Neuron (in vitro differentiated cells): ENCODE results near the gene PCCA.
"Not testable (repeated sequence)": the region's sequence is repeated elsewhere in the genome, so short reads cannot be mapped to it uniquely, and the experiment has no call there.

Source experiments
- H2AFZ ChIP-seq: one replicate; pipeline ENCODE4 v1.6.1; 2013; ENCODE audit warnings: low read depth, mild to moderate bottlenecking, inconsistent platforms, low read length, moderate library complexity
- H3K27me3 ChIP-seq: one replicate; pipeline ENCODE4 v1.6.1; 2013; ENCODE audit warnings: low read length; ENCODE audit not compliant: insufficient read depth
- H3K36me3 ChIP-seq: one replicate; pipeline ENCODE4 v1.6.1; 2013; ENCODE audit warnings: low read length; ENCODE audit not compliant: insufficient read depth
- H3K4me1 ChIP-seq: one replicate; pipeline ENCODE4 v1.6.1; 2013; ENCODE audit warnings: low read length; ENCODE audit not compliant: insufficient read depth
- H3K4me3 ChIP-seq: 2 replicates; pipeline ENCODE4 v1.5.1; 2013; ENCODE audit warnings: mild to moderate bottlenecking, low read length, moderate library complexity
- H3K9me3 ChIP-seq: one replicate; pipeline ENCODE4 v1.6.1; 2013; ENCODE audit warnings: low read length

The PCCA gene

DNA sequence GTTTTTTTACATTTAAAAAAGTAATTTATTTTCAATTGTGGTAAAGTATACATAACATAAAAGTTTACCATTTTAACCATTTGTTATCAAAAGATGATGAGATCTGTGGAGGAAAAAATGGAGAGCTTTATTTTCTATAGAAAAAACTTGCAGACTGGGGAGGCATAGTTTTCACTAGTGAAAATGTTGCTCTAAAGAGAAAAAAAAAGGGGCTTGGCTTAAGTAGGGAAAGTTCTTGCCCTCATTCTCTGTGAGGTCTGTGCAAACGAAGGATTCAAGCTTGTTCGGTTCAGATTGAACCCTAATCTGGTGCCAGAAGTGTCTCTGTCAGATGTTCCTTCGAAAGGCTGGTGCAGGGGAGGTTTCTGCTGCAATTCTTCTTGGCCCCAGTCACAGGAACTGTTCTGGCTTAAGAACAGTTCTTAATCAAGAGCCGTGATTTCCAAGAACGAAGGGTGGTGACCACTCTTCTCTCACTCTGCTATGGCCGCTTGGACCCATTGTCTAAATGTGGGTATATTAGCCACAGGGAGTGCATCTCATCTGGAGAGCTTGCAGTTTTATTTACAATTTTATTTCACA is 42.1 kb downstream of the PCCA start:
- Histone ChIP-seq H3K4me3 (no peak overlapping the region), H3K36me3 (peaks cover 5% of the 10 kb centered on the region), H3K9me3 (no peaks in the 10 kb centered on the region), H3K27me3 (no peaks in the 10 kb centered on the region), H3K4me1 (no peaks in the 10 kb centered on the region), H2AFZ (no peak overlapping the region)

DNA sequence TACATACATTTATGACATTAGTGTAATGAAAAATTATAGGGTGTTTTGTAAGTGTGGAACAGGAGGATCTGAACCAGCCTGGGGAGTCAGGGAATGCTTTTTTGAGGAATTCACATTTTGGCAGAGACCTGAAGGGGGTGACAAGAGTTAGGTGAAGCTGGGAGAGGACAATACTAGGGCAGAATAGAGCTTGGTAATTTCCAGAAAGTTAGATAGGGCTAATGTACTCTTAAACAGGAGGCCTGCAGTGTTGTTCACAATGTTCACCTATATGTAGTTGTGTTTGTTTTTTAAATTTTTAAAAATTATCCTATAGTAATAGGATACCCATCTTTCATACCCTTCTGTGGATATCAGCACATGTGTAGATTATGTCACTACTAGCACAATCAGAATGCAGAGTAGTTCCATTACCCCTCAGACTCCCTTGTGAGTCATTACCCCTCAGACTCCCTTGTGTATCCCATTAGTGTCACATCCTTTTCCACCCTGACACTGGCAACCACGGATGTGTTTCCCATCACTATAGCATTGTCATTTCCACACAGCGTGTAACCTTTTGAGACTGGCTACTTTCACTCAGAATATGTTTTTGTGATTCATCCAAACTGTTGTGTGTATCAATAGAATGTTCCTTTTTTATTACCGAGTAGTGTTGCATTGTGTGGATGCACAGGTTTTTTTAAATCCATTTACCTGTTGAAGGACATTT is 43.1 kb downstream of the PCCA start:
- Histone ChIP-seq H3K36me3 (peaks cover 5% of the 10 kb centered on the region), H3K27me3 (no peaks in the 10 kb centered on the region), H3K4me1 (no peaks in the 10 kb centered on the region), H3K4me3 (no peak overlapping the region), H3K9me3 (no peaks in the 10 kb centered on the region), H2AFZ (no peak overlapping the region)

DNA sequence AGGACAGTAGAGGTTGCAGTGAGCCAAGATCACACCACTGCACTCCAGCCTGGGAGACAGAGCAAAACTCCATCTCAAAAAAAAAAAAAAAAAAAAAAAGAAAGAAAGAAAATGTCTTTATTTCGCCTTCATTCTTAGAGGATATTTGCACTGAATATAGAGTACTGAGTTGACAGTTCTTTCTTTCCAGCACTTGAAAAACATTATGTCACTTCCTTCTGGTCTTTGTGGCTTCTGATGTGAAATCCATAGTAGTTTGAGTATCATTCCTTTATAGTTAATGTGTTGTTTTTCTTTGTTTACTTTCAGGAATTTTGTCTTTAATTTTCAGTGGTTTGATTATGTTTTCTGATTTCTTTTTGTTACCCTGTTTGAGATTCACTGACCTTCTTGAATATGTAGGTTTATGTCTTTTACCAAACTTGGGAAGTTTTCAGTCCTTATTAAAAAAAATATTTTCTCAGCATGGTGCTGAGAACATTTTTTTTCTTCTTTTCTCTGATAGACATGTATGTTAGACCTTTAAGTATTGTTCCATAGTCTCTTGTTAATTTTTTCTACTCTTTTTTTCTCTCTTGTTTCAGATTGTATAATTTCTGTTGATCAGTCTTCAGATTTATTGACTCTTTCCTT is 50.1 kb downstream of the PCCA start:
- Histone ChIP-seq H3K9me3 (peaks cover 2% of the 10 kb centered on the region), H3K27me3 (no peaks in the 10 kb centered on the region), H3K4me1 (no peaks in the 10 kb centered on the region), H3K4me3 (no peak overlapping the region), H3K36me3 (peaks cover 6% of the 10 kb centered on the region), H2AFZ (no peak overlapping the region)

DNA sequence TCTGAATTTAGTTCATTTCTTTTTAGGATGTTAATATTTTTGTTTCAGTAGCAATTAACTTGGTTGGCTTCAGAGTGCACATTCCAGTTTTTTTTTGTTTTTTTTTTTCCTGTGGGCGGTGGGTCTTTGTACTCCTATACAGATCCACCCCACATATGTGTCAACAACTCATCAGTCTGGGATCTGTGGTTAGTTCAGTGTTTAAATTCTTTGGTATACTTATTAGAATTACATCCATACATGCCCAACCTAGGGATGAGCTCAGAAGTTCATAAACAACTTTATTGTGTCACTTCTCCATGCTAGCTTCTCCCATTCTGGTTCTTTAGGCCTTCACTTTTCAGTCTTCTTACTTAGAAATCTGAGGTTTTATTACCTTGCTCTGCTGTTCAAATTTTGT is 50.9 kb downstream of the PCCA start:
- Histone ChIP-seq H3K9me3 (peaks cover 2% of the 10 kb centered on the region), H3K27me3 (no peaks in the 10 kb centered on the region), H3K4me3 (no peak overlapping the region), H2AFZ (no peak overlapping the region), H3K4me1 (no peaks in the 10 kb centered on the region), H3K36me3 (peaks cover 9% of the 10 kb centered on the region)

DNA sequence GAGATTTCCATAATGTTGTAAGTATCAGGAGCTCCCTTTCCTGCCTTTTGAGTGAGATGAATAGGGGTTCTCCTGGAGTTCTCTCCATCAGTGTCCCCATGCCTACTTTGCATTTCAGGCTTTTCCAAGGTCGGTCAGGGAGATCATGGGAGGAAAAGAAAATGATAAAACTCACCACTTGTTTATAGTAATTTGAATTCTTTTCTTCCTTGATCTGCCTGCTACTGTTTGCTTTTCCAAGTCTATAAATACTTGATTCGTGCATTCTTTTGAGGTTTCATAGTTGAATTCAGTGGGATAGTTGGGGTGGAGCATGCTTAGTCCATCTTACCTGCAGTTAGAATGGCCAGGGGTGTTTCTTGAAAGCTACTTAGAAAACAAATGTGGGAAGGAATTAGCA is 51.5 kb downstream of the PCCA start:
- Histone ChIP-seq H3K36me3 (peaks cover 9% of the 10 kb centered on the region), H3K4me1 (no peaks in the 10 kb centered on the region), H3K27me3 (no peaks in the 10 kb centered on the region), H3K4me3 (no peak overlapping the region), H2AFZ (no peak overlapping the region), H3K9me3 (peaks cover 5% of the 10 kb centered on the region)

DNA sequence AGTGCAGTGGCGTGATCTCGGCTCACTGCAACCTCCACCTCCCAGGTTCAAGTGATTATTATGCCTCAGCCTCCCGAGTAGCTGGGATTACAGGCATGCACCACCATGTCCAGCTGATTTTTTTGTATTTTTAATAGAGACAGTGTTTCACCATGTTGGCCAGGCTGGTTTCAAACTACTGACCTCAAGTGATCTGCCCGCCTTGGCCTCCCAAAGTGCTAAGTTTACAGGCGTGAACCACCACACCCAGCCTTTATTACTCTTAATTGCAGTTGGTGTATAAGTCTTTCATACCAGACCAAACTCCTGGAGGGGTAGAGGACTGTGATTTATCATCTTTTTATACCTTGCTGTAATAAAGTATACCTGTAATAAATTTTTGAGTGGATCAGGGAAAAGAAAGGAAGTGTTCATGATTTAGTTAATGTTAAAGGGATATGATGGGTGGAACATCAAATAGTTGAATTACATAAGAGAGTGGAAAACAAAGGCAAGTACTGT is 52.6 kb downstream of the PCCA start:
- H3K4me3 ChIP-seq, H3K9me3 ChIP-seq, H3K27me3 ChIP-seq, H3K4me1 ChIP-seq, H3K36me3 ChIP-seq, H2AFZ ChIP-seq: not testable (repeated sequence)

DNA sequence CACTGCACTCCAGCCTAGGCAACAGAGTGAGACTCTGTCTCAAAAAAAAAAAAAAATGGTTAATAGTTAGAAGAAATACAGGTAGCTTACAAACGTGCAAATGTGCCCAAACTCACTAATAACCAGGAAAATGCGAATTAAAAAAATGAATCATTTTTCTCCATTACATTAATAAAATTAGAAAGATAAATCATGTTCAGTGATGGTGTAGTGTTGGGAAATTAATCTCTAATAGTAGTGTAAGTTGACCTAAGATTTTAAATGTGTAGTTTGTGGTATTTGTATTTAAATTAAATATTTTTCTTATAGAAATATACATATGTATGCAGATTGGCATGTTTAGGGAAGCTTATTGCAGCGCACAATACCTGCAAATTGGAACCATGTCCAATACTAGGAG is 57.6 kb downstream of the PCCA start:
- H3K4me1 ChIP-seq, result no peaks in the 10 kb centered on the region
- H3K4me3 ChIP-seq, result no peak overlapping the region
- H3K9me3 ChIP-seq, result peaks cover 11% of the 10 kb centered on the region
- H2AFZ ChIP-seq, result no peak overlapping the region
- no peaks in the 10 kb centered on the region for H3K27me3 ChIP-seq
- H3K36me3 ChIP-seq, result peaks cover 22% of the 10 kb centered on the region

DNA sequence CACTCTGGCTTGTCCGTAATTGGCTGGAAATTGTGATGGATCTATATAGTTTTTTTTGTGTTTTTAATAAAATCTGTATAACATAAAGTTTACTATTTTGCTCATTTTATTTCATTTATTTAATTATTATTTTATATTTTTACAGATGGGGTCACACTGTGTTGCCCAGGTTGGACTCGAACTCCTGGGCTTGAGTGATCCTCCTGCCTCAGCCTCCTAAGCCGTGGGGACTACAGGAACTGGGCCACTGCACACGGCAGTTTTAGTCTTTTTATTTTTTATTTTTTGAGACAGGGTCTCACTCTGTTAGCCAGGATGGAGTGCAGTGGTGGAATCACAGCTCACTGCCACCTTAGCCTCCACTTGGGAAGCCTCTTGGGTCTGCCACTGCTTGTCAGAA is 58.9 kb downstream of the PCCA start:
- Histone ChIP-seq H3K27me3 (no peaks in the 10 kb centered on the region), H3K4me3 (no peak overlapping the region), H3K9me3 (peaks cover 11% of the 10 kb centered on the region), H3K4me1 (no peaks in the 10 kb centered on the region), H2AFZ (no peak overlapping the region), H3K36me3 (peaks cover 22% of the 10 kb centered on the region)

DNA sequence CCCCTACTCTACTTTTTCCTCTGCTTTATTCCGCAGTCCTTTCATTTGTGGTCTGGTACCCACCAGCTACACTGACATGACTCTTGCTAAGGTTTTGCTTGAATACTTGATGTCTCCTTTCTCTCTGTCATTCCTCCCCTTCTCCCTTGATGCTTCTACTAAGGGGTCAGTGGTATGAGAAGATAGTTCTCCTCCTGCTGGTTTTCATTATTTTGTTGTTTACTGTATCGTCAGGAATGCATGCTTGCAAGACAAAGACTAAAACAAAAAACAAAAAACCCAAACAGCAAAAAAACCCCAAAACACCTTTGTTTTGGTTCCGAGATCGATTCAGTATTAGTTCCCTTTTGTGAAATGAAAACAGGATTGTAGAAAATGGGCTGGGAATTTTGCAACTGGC is 59.5 kb downstream of the PCCA start:
- peaks cover 22% of the 10 kb centered on the region for H3K36me3 ChIP-seq
- H3K9me3 ChIP-seq, result peaks cover 11% of the 10 kb centered on the region
- no peak overlapping the region for H3K4me3 ChIP-seq
- no peaks in the 10 kb centered on the region for H3K4me1 ChIP-seq
- H3K27me3 ChIP-seq, result no peaks in the 10 kb centered on the region
- no peak overlapping the region for H2AFZ ChIP-seq

DNA sequence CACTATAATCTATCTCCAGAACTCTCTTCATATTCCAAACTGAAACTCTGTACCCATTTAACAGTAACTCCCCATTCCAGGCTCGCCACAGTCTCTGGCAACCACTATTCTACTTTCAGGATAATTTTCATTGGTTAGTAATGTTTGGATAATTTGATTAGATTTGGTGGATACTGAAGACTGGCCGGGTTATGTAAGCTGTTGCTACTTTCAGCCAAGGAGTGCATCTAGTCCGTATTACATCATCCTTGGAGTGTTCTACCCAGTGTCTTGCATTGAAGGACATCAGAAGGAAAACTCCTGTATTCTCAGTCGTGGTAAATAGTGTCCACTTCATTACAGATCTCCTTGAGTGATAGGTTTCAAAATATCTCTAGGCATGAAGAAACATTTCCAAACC is 60.5 kb downstream of the PCCA start:
- H3K9me3 ChIP-seq, result peaks cover 11% of the 10 kb centered on the region
- H2AFZ ChIP-seq, result no peak overlapping the region
- H3K4me1 ChIP-seq, result no peaks in the 10 kb centered on the region
- H3K27me3 ChIP-seq, result no peaks in the 10 kb centered on the region
- H3K36me3 ChIP-seq, result peaks cover 22% of the 10 kb centered on the region
- H3K4me3 ChIP-seq, result no peak overlapping the region

DNA sequence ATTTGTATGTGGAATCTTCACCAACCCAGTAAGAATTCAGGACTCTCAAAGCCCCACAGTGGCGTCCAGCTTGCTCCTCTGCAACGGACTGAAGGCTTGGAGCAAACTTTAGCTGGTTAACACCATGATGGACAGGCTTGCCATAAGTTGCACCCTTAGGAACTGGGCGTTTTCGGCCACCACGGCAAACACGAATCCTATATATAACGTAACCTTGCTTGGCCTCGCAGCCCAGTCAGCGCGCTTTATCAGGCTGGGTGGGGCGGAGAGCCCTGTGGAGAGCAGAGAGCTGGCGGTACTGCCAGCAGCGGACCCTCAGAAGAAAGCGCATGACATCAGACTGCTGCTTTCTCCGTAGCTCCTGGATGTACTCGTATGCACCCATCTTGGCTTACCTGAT is 61.8 kb downstream of the PCCA start:
- not testable (repeated sequence) for H3K9me3 ChIP-seq, H3K27me3 ChIP-seq, H2AFZ ChIP-seq, H3K4me3 ChIP-seq, H3K4me1 ChIP-seq
- H3K36me3 ChIP-seq, result peaks cover 26% of the 10 kb centered on the region

DNA sequence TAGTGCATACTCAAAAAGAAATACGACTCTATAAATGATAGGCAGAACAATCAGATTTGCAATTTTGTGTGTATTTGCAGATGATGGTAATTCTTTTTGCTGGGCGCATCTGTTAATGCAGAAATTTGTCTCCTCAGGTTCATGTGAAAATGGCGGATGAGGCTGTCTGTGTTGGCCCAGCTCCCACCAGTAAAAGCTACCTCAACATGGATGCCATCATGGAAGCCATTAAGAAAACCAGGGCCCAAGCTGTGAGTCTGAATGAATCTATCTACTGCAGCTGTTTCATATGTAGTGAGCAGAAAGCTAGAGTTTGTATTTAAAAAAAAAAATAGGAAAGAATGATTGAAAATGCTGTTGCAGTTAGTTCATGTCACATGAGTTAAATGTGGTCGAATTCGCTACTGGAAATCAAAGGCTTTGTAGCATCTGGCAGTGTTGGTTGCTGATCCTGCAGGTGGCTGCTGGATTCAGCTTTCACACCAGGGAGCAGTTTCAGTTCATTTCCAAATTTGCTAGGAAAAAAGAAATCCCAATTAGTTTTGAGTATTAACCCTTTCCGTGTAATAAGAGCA is 66.0 kb downstream of the PCCA start:
- Histone ChIP-seq H3K36me3 (peaks cover 31% of the 10 kb centered on the region), H3K4me3 (no peak overlapping the region), H2AFZ (no peak overlapping the region), H3K4me1 (peaks cover 9% of the 10 kb centered on the region), H3K27me3 (no peaks in the 10 kb centered on the region), H3K9me3 (peaks cover 2% of the 10 kb centered on the region)

DNA sequence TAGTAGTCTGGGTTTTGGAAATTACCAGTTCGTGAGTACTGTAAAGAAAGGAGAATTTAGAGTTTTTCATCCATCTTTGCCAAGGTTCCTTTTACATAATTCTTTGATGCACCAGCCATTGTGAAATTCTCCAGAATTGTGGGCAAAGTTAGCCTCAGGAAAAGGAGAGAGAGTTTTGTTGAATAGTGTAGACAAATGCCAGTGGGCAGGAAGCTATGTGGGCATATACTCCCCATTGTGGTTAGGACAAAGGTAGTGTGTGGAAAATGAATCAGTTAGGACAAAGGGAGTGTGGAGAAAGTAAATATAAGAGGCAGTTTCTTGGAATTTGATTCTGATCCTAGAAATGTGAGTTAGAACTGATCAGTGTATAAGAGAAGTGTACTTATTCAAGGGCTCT is 67.9 kb downstream of the PCCA start:
- Histone ChIP-seq H3K9me3 (no peaks in the 10 kb centered on the region), H3K4me1 (peaks cover 9% of the 10 kb centered on the region), H3K36me3 (peaks cover 28% of the 10 kb centered on the region), H3K27me3 (no peaks in the 10 kb centered on the region), H3K4me3 (no peak overlapping the region), H2AFZ (no peak overlapping the region)
